ENCODE data around the gene MYH9. TPM values are rescaled to one million over a fixed set of nuclear protein-coding genes. Genes with fewer than 3 reads are reported as not detected.
"Not testable (repeated sequence)": the region's sequence is repeated elsewhere in the genome, so short reads cannot be mapped to it uniquely, and the experiment has no call there.

Gene MYH9
- total RNA-seq, 1 experiment from 2014 or later = 323 TPM

DNA sequence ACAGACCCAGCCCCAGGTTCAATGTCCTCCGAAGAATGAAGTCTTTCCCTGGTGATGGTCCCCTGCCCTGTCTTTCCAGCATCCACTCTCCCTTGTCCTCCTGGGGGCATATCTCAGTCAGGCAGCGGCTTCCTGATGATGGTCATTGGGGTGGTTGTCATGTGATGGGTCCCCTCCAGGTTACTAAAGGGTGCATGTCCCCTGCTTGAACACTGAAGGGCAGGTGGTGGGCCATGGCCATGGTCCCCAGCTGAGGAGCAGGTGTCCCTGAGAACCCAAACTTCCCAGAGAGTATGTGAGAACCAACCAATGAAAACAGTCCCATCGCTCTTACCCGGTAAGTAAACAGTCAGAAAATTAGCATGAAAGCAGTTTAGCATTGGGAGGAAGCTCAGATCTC is 120.7 kb downstream of the MYH9 start:
- ChIA-PET POLR2A (ENCODE audit: low non-redundant PET) (no interaction called here), CTCF (no interaction called here)
- Histone ChIP-seq H3K27me3 (replicated peaks; ENCODE audit: insufficient read depth, low read depth, low read length, poor library complexity) (no peaks in the 10 kb centered on the region), H3K27ac (ENCODE audit: low read depth, low read length, poor library complexity, severe bottlenecking) (no peak overlapping the region), H3K36me3 (ENCODE audit: insufficient read depth, low read length, poor library complexity, severe bottlenecking) (no peaks in the 10 kb centered on the region), H3K4me3 (ENCODE audit: low read depth, low read length, poor library complexity, severe bottlenecking) (no peak overlapping the region), H3K9me3 (ENCODE audit: low read depth, low read length, poor library complexity, severe bottlenecking) (no peaks in the 10 kb centered on the region), H3K4me1 (ENCODE audit: insufficient read depth, low read length, poor library complexity, severe bottlenecking) (no peaks in the 10 kb centered on the region)
- no peak for DNase-seq (ENCODE audit: low spot score)
- TF ChIP-seq EZH2 (IDR thresholded peaks at IDR 0.05; ENCODE audit: borderline replicate concordance, low read depth, low read length, poor library complexity, severe bottlenecking) (no peak), CTCF (conservative IDR thresholded peaks at IDR 0.05; ENCODE audit: low read depth, low read length) (no peak)
- intact Hi-C loops (cut with micrococcal nuclease; ENCODE audit: unreplicated experiment) = no loop called here
- BruUV-seq (replicated peaks) = no TSS peak

DNA sequence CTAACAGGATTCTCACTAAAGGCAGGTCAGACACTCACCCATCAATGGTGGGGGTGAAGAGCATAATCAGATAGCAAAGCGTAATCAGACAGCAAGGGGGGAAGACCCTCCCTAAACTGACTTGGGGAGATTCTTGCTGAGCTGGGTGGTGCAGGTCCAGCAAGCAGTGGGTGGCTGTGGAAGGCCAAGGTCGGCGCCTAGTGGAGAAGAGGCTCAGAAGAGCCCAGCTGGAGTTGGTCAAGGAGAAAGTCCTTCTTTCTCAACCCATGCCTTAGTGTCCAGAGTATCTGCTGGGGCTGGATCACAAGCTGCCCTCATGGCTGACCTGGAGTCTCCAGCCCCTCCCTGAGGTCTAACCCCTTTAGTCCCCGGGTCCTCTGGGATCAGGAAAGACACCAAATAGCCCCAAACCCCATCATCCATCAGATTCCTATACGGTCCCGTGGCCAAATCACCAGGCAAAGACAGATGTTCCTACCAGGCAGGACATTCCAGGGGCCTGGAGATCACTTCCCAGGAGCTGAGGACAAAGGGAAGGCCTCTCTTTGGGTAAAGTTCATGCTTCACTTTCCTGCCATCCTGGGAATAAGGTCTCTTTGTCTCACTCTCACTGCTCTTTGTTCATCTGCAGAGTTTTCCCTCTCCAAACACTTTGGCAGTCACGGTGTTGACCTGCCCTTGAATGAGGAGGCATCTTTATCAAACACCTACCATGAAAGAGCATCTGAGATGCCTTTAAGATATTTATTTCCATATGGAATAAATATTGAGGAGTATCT is 123.7 kb downstream of the MYH9 start:
- CTCF ChIA-PET; H3K9me3 ChIP-seq (ENCODE audit: low read depth, low read length, poor library complexity, severe bottlenecking); POLR2A ChIA-PET (ENCODE audit: low non-redundant PET): not testable (repeated sequence)

GRCh38 chr22:36263216-36263673 is 124.5 kb downstream of the MYH9 start:
- BruUV-seq (replicated peaks); H3K9me3 ChIP-seq (ENCODE audit: low read depth, low read length, poor library complexity, severe bottlenecking); CTCF ChIA-PET: not testable (repeated sequence)

More for the DNA sequence above, 123.7 kb downstream of the MYH9 start:
- H3K36me3 ChIP-seq (ENCODE audit: insufficient read depth, low read length, poor library complexity, severe bottlenecking); H3K4me3 ChIP-seq (ENCODE audit: low read depth, low read length, poor library complexity, severe bottlenecking); H3K27ac ChIP-seq (ENCODE audit: low read depth, low read length, poor library complexity, severe bottlenecking); intact Hi-C loops (cut with micrococcal nuclease; ENCODE audit: unreplicated experiment); DNase-seq (ENCODE audit: low spot score); H3K27me3 ChIP-seq (replicated peaks; ENCODE audit: insufficient read depth, low read depth, low read length, poor library complexity); H3K4me1 ChIP-seq (ENCODE audit: insufficient read depth, low read length, poor library complexity, severe bottlenecking); BruUV-seq (replicated peaks): not testable (repeated sequence)

GRCh38 chr22:36262307-36262706 is 125.5 kb downstream of the MYH9 start:
- POLR2A ChIA-PET (ENCODE audit: low non-redundant PET); CTCF ChIA-PET; H3K4me3 ChIP-seq (ENCODE audit: low read depth, low read length, poor library complexity, severe bottlenecking); H3K36me3 ChIP-seq (ENCODE audit: insufficient read depth, low read length, poor library complexity, severe bottlenecking); H3K27me3 ChIP-seq (replicated peaks; ENCODE audit: insufficient read depth, low read depth, low read length, poor library complexity); H3K27ac ChIP-seq (ENCODE audit: low read depth, low read length, poor library complexity, severe bottlenecking); DNase-seq (ENCODE audit: low spot score); H3K9me3 ChIP-seq (ENCODE audit: low read depth, low read length, poor library complexity, severe bottlenecking); BruUV-seq (replicated peaks); intact Hi-C loops (cut with micrococcal nuclease; ENCODE audit: unreplicated experiment): not testable (repeated sequence)
- peaks cover 16% of the 10 kb centered on the region for H3K4me1 ChIP-seq (ENCODE audit: insufficient read depth, low read length, poor library complexity, severe bottlenecking)

More at GRCh38 chr22:36263216-36263673, 124.5 kb downstream of the MYH9 start:
- H3K27ac ChIP-seq (ENCODE audit: low read depth, low read length, poor library complexity, severe bottlenecking); H3K4me3 ChIP-seq (ENCODE audit: low read depth, low read length, poor library complexity, severe bottlenecking); H3K36me3 ChIP-seq (ENCODE audit: insufficient read depth, low read length, poor library complexity, severe bottlenecking); DNase-seq (ENCODE audit: low spot score); POLR2A ChIA-PET (ENCODE audit: low non-redundant PET); H3K27me3 ChIP-seq (replicated peaks; ENCODE audit: insufficient read depth, low read depth, low read length, poor library complexity); intact Hi-C loops (cut with micrococcal nuclease; ENCODE audit: unreplicated experiment): not testable (repeated sequence)
- H3K4me1 ChIP-seq (ENCODE audit: insufficient read depth, low read length, poor library complexity, severe bottlenecking) = peaks cover 15% of the 10 kb centered on the region

Data from A673 (cell line).